Pancreas (tissue), 10 donors: Measurements from ENCODE around the gene IDUA. TPM values are rescaled to one million over a fixed set of nuclear protein-coding genes. Genes with fewer than 3 reads are reported as not detected.

ENCODE experiments used
- ATAC-seq, 4 donors: fragments of 200-7000 bp; cut with Tn5 transposase; one replicate each; pipeline versions ENCODE4 v1.8.0 to v1.9.1; 2020; ENCODE audit warnings: mild to moderate bottlenecking in 4 of 4, moderate library complexity in 4 of 4
- DNase-seq, 6 donors: peaks; one replicate each; pipeline ENCODE4 v3.0.0-alpha.2; 2020
- FAIRE-seq: peaks from 2 replicates; lab custom pipeline; 2012; peaks lifted over from hg19 to GRCh38; lab: Jason Lieb, UNC
- H3K27ac ChIP-seq, 4 donors: fragments of 200-600 bp; sonication (generic); 1 replicate in 3 of 4; 2 replicates in 1 of 4; pipeline versions ENCODE4 v1.5.0 to v1.8.0; 2020
- H3K27me3 ChIP-seq, 4 donors: fragments of 200-600 bp; one replicate each; pipeline ENCODE4 v1.8.0; 2021
- H3K36me3 ChIP-seq, 3 donors: fragments of 200-600 bp; sonication (generic) in 1 of 3; one replicate each; pipeline versions ENCODE4 v1.5.0 to v1.8.0; 2020 to 2021
- H3K4me1 ChIP-seq, 3 donors: fragments of 200-600 bp; one replicate each; pipeline ENCODE4 v1.8.0; 2021
- H3K4me3 ChIP-seq, 4 donors: fragments of 200-600 bp; sonication (generic) in 2 of 4; one replicate each; pipeline versions ENCODE4 v1.5.0 to v1.8.0; 2020 to 2021
- H3K9me3 ChIP-seq, 4 donors: fragments of 200-600 bp; one replicate each; pipeline ENCODE4 v1.8.0; 2021
- CTCF ChIP-seq, 4 donors: fragments of 200-600 bp; sonication (generic) in 3 of 4; IDR thresholded peaks; one replicate each; pipeline versions ENCODE4 v1.5.0 to v1.8.0; 2021; ENCODE audit warnings: antibody characterized with exemption in 4 of 4
- WGBS, 2 donors: extraction: QIAGEN DNeasy Blood & Tissue Kit; methylation state at CpG; one replicate each; pipeline ENCODE4 v1.1.7; 2013; 5-methylcytosine and 5-hydroxymethylcytosine counted together
- intact Hi-C, 3 donors: fragments of 100-400 bp; cut with DNase I; formaldehyde crosslinking; loops; one replicate each; pipeline versions ENCODE4 v1.11.1 to v1.14.2; 2022
- polyA plus RNA-seq, 2 donors: library from polyadenylated mRNA; stranded (reverse); fragments of 200-250 nt; gene quantifications; one replicate each; pipeline ENCODE4 v1.2.3, GENCODE V29; 2013
- total RNA-seq, 6 donors: library from RNA; stranded (reverse); fragmentation: NEBNext Ultra II Directional in 4 of 6; extraction: Animal tissue kit (Norgen Biotek cat#: 25700) in 4 of 6; gene quantifications; one replicate each; pipeline versions ENCODE4 v1.2.1 to v1.2.4, GENCODE V29; 2021 to 2023
- donor health status: healthy with polysubstance abuse.
- donor health status: DM: no; HTN: no; CAD: no; lungs with moderate emphysema.
- donor health status: DM: no; HTN: no; CAD: no.
- donor health status: control.
- donor health status: control.
- donor health status: Bipolar disorder and iron deficiency.
- donor health status: DM: yes; HTN: yes; CAD: no.
- donor health status: DM: no; HTN: no; CAD: no.
- donor health status: DM: no; HTN: no; CAD: no.
- donor health status: DM: yes; HTN: yes; CAD: no.

The IDUA gene
- total and polyA plus RNA-seq, 8 donors: 17.6 to 56.9 (median 23.3) TPM

- DNase-seq (peak in 1 of 6 donors; percentile 78), ATAC-seq (no peak), FAIRE-seq (no peak)
- no peak overlapping the region for H3K27ac ChIP-seq
- H3K36me3 ChIP-seq: peaks cover 0 to 8% (median 0%) of the 10 kb centered on the region in 3 donors
- TF ChIP-seq CTCF (IDR thresholded peaks at IDR 0.05): no peak
- H3K27me3 ChIP-seq: no peaks in the 10 kb centered on the region
- intact Hi-C loops: no loop called here
- peaks cover 10 to 17% (median 10%) of the 10 kb centered on the region in 3 donors for H3K4me1 ChIP-seq
- no peak overlapping the region for H3K4me3 ChIP-seq
- whole genome bisulfite sequencing, 2 donors: 35 to 38% methylated on average over 20 to 24 of the region's 24 CpGs
- H3K9me3 ChIP-seq: no peaks in the 10 kb centered on the region
These were observed 18.6 kb upstream of the IDUA start for GRCh38 chr4:968221-968620.

- Histone ChIP-seq H3K36me3 (peaks cover 0 to 8% (median 0%) of the 10 kb centered on the region in 3 donors), H3K27ac (no peak overlapping the region), H3K27me3 (no peaks in the 10 kb centered on the region), H3K4me3 (no peak overlapping the region), H3K9me3 (no peaks in the 10 kb centered on the region), H3K4me1 (peaks cover 10 to 17% (median 10%) of the 10 kb centered on the region in 3 donors)
- DNase-seq: peak in 3 of 6 donors; percentile 57 to 77 (median 68)
- intact Hi-C loops: no loop called here
- no peak for FAIRE-seq
- 56 to 68% methylated on average over 20 to 23 of the region's 23 CpGs for WGBS, 2 donors
- ATAC-seq: peak in 2 of 4 donors; percentile 39 to 42
- no peak for TF ChIP-seq CTCF (IDR thresholded peaks at IDR 0.05)
These were observed 18.0 kb upstream of the IDUA start for GRCh38 chr4:968621-969394.

- DNase-seq (no peak), FAIRE-seq (no peak), ATAC-seq (no peak)
- intact Hi-C loops: no loop called here
- H3K4me1 ChIP-seq: peaks cover 10 to 17% (median 10%) of the 10 kb centered on the region in 3 donors
- H3K36me3 ChIP-seq: peaks cover 0 to 8% (median 0%) of the 10 kb centered on the region in 3 donors
- H3K27me3 ChIP-seq: no peaks in the 10 kb centered on the region
- no peaks in the 10 kb centered on the region for H3K9me3 ChIP-seq
- TF ChIP-seq CTCF (IDR thresholded peaks at IDR 0.05): no peak
- WGBS, 2 donors: 92 to 93% methylated on average over 25 of the region's 25 CpGs
- no peak overlapping the region for H3K4me3 ChIP-seq
- no peak overlapping the region for H3K27ac ChIP-seq
These were observed 16.6 kb upstream of the IDUA start for GRCh38 chr4:970046-970745.

GRCh38 chr4:970854-971520 is 15.9 kb upstream of the IDUA start:
- Histone ChIP-seq H3K27me3 (no peaks in the 10 kb centered on the region), H3K4me3 (no peak overlapping the region), H3K36me3 (peaks cover 0 to 8% (median 0%) of the 10 kb centered on the region in 3 donors), H3K27ac (no peak overlapping the region), H3K4me1 (peaks cover 10 to 17% (median 10%) of the 10 kb centered on the region in 3 donors), H3K9me3 (no peaks in the 10 kb centered on the region)
- WGBS, 2 donors: 84 to 85% methylated on average over 17 of the region's 17 CpGs
- intact Hi-C loops: no loop called here
- FAIRE-seq (no peak), ATAC-seq (no peak), DNase-seq (peak in 1 of 6 donors; percentile 28)
- no peak for TF ChIP-seq CTCF (IDR thresholded peaks at IDR 0.05)
